HG03520 (cell line): Measurements from ENCODE around the gene TLE7.

ENCODE experiments used
- ATAC-seq: cut with Tn5 transposase; IDR thresholded peaks from one replicate; pipeline ENCODE4 v1.9.1; 2021; ENCODE audit warnings: mild to moderate bottlenecking, moderate library complexity; ENCODE audit not compliant: unreplicated experiment

TLE7 gene

DNA sequence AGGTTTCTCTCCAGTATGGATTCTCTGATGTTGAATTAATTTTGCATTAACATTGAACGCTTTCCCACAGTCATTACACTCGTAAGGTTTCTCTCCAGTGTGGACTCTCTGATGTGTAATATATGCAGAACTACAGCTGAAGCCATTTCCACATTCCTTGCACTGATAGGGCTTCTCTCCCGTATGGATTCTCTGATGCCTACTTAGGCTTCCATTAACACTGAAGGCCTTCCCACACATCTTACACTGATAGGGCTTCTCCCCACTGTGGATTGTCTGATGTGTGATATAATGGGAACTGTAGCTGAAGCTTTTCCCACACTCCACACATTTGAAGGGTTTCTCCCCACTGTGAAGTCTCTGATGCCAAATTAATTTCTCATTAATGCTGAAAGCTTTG, 7.2 kb upstream of the TLE7 start:
- no peak for ATAC-seq

DNA sequence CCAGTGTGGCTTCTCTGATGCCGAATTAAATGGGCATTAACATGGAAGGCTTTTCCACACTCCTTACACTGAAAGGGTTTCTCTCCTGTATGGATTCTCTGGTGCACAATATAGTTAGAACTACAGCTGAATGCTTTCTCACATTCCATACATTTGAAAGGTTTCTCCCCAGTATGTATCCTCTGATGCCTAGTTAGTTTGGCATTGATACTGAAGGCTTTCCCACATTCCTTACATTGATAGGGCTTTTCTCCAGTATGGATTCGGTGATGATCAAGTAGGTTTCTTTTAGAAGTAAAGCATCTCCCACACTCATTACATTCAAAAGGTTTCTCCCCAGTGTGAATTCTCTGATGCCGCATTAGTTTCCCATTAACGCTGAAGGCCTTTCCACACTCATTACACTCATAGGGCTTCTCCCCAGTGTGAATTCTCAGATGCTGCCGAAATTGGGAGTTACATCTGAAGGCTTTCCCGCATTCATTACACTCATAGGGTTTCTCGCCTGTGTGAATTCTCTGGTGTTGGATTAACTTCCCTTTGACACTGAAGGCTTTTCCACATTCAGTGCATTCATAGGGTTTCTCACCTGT, 6.5 kb upstream of the TLE7 start:
- no peak for ATAC-seq

DNA sequence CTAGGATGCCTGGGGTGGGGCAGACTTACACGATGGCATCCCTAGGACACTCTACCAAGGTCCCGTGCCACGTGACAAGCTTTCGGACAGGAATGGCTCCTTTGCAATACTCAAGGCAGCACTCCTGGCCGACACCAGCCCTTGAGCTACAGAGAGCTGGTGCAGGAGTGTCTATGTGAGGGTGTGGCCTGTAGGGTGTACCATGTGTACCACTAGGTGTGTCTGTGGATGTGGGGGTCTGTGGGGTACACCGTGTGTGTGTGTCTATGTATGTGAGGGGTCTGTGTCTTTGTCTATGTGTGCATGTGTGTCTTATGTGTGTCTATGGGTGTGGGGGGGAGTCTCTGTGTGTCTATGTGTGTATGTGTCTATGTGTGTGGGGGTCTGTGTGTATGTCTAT, 1.9 kb upstream of the TLE7 start:
- no peak for ATAC-seq

DNA sequence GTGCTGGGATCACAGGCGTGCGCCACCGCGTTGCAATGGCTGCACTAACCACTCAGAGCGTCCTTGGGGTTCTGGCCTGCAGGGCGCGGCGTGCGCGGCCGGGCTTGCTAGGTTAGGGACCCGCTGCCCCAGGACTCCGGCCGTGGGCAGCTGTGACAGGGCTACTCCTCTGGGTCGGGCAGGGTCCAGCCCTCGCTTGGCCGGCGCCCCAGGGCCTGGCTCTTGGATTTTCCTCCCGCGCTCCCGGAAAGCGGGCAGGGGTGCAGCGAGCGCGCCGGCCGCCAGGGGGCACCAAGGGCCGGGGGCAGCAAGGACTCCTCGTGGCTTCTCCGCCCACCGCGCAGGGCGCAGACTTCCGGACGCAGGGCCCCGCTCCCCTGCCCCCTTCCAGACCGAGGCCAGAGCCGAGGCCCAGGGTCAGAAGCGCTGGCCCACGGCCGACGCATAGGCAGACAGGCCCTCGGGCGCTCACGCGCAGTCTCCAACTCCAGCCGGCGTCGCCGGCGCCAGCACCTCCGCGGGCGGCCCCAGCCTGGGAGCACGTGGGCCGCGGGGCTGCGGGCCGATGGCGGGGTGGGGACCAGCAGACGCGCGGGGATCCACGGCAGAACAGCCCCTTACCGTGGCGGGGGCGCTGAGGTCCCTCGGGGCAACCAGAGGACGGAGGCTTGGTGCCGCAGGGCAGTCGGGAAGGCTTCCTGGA, 355 bp downstream of the TLE7 start:
- ATAC-seq = no peak

DNA sequence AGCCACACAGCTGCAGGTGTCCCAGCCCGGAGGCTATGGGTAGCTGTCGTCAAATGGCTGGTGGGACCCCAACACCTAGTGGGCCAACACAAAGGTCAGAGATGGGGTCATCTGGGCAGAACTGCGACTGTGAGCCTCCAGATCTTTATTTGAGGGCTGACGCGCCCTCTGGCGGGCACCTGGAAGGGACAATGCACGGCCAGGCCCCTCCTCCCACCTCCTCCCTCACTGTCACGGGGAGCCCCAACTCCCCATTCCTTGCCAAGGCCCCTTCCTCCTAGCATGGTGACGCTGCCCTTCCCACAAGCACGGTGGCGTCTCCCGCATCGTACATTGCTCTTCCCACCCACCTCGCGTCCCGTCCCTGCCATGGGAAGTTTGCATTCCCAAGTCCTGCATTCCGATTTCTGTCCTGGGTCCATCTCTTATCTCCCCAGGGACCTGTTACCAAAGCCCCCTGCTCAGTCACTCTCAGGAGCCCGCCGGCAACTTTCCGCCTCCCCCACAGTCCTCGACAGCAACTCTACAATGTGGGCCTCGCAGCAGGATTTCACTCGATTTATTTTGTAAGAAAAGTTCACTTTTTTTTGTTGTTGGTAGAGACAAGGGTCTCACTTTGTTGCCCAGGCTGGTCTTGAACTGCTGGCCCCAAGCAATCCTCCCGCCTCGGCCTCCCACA, 1.0 kb downstream of the TLE7 start:
- no peak for ATAC-seq

DNA sequence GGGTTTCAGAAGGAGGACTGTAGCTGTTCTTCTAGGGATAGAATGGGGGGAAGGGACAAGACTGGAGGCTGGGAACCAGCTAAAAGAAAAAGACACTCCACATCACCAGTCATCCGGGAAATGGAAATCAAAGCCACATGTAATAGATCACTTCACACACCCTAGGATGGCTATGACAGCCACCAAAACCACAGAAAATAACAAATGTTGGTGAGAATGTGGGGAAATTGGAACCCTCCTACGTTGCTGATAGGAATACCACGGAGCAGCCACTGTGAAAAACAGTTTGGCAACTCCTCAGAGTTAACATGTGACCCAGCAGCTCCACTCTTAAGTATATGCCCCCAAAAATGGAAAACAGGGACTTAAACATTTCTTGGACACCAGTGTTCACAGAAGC, 2.3 kb downstream of the TLE7 start:
- ATAC-seq = no peak

GRCh38 chr16:71436473-71436872, 5.4 kb downstream of the TLE7 start:
- no peak for ATAC-seq

- ATAC-seq = no peak
Measured at GRCh38 chr16:71432906-71433305, 8.9 kb downstream of the TLE7 start.

DNA sequence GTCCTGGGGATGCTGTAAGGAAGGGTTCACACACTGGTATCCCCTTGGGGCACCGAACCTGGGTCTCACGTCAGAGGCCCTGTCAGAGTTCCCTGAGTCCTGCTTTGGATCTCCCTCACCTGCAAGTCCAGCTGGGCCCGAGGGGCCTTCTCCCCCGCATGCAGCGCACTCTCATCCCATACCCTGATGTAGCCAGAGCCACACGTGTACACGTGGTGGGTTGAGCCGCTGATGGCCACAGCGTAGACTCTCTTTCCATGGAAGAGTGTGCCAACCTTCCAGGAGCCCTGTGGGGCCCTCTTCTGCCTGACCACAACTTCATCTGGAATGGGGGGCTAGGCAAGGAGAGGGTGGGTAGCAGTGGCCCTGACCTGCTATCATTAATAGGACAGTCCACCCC, 9.9 kb downstream of the TLE7 start:
- no peak for ATAC-seq

GRCh38 chr16:71431176-71431575, 10.7 kb downstream of the TLE7 start:
- ATAC-seq = no peak

DNA sequence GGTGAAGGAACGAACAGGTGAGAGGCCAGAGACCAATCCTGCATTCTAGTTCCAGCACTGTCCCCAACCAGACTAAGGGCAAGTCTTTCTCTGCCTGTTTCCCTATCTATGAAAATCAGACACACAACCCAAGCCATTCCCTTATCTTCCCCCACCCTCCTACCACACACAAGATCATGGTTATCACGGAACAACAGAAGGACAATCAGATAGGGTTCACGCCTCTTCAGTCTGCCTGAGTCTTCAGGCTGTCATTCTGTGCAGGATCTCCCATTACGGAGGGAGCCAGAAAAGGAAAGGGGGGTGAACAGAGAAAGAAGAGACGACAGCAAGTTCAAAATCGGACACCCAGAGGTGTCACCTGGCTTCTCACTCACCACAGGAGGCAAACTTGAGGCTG, 11.1 kb downstream of the TLE7 start:
- no peak for ATAC-seq

DNA sequence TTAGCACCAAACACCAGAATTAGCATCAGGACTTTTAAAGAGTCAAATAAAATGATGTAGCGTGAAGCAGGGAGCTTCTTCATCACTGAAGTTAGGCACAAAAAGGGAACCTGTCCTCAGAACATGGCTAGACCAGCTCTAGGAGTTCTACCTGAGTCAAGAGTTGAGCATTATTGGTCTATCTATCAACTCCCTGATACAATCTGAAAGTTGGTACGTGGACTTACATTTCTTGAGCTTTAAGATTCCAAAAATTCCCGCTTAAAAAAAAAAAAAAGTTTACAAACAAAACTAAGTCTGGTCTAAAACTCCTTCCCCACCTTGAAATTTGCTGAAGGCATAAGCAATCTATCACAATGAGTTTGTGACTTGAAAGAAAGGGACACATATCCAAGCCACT, 12.3 kb downstream of the TLE7 start:
- no peak for ATAC-seq

DNA sequence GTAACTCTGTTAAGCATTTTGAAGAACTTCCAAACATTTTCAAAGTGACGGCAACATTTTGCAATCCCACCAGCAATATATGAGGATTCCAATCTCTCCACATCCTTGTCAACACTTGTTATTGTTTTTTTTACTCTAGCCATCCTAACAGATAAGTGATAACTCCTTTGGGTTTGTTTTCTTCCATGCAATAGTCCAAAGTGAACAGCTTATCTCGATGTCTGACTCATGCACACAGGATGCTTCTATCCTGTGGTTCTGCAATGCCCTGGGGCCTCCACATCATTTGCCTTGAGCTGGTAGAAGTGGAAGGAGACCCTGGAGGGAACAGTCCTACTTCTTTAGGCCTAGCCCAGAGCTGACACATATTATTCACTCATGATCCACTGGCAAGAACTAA, 13.0 kb downstream of the TLE7 start:
- ATAC-seq = no peak

DNA sequence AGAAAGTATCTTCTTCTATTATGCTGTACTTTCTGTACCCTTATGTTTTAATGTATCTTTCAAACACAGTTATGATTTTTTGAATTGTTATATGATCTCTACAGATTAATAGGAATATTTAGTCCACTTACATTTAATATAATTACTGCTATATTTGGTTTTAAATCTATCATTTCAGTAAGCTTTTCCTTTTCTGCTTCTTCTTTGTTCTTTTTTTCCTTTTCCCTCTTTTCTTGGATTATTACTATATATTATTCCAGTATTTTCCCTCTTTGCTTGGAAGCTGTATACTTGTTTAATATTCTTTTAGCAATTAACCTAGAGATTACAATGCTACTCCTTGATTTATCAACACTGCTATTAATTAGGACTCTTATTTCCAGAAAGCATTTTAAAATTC, 13.5 kb downstream of the TLE7 start:
- no peak for ATAC-seq

DNA sequence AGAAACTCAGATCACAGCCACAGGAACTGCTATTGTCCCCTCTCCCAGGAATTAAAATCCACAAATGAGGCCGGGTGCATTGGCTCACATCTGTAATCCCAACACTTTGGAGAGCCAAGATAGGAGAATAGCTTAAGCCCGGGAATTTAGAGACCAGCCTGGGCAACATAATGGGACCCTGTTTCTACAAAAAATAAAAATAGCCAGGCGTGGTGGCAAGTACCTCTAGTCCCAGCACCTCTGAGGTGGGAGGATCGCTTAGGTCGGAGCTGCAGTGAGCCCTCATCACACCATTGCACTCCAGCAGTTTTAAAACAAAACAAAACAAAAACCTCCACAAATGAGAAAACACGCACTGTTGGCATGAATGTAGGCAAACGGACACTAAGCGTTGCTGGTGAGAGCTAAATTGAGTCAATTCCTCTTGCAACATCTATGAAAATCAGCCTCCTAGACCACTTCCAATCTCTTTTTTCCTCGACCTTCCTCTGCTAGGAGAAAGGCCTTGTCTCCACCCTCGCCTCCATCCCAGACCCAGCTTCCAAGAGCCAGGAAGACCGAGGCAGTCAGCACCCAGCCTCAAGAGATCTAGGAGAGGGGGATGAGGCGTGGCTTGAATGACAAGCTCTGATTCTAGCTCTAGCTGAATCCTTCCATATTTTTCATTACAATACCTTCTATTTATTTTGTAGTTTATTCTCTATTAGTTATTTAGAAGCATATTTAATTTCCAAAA, 14.8 kb downstream of the TLE7 start:
- ATAC-seq = no peak

- ATAC-seq = peak; percentile 48
Measured at GRCh38 chr16:71426069-71426879, 15.6 kb downstream of the TLE7 start.

- no peak for ATAC-seq
Measured at GRCh38 chr16:71425746-71426068, 16.1 kb downstream of the TLE7 start.

GRCh38 chr16:71424626-71425025, 17.2 kb downstream of the TLE7 start:
- ATAC-seq = no peak

GRCh38 chr16:71423865-71424264, 18.0 kb downstream of the TLE7 start:
- ATAC-seq = no peak

DNA sequence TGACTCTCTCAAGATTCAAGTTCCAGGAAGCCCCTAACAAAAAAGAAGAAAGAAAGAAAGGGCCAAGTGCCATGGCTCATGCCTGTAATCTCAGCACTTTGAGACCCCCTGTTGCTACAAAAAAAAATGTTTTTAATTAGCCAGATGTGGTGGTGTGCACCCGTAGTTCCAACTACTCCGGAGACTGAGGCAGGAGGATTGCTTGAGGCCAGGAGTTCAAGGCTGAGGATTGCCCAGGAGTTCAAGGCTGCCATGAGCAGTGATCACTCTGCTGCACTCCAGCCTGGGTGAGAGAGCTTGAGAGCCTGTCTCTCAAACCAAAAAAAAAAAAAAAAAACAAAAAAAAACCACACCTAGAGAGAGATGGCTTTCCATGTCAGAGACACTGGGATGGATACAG, 18.8 kb downstream of the TLE7 start:
- no peak for ATAC-seq

GRCh38 chr16:71421911-71422310, 19.9 kb downstream of the TLE7 start:
- ATAC-seq = no peak
